T-helper 1 cell treated with Interleukin-12 subunit alpha and Interleukin-12 subunit beta and Interleukin-4 antibody, amounts not matched to agents 30 ng/mL and 1 ng/mL, for 36 hours (primary cell): Measurements from ENCODE around the gene B3GLCT. TPM values are rescaled to one million over a fixed set of nuclear protein-coding genes. Genes with fewer than 3 reads are reported as not detected.

Experiments used
- intact Hi-C: fragments of 100-400 bp; cut with micrococcal nuclease; formaldehyde crosslinking; loops from one replicate; pipeline ENCODE4 v1.15.1; 2024
- total RNA-seq: library from RNA; stranded (reverse); gene quantifications from 2 replicates; pipeline ENCODE4 v1.2.3, GENCODE V29; 2022

Gene B3GLCT
- total RNA-seq, 1 donor from 2014 or later = 4.8 TPM

GRCh38 chr13:31267126-31267784 is 67.5 kb downstream of the B3GLCT start:
- intact Hi-C loops = no loop called here

GRCh38 chr13:31274390-31274789 is 74.6 kb downstream of the B3GLCT start:
- intact Hi-C loops = no loop called here

GRCh38 chr13:31276421-31276820 is 76.6 kb downstream of the B3GLCT start:
- intact Hi-C loops = no loop called here

GRCh38 chr13:31278869-31279268 is 79.1 kb downstream of the B3GLCT start:
- intact Hi-C loops = no loop called here

- intact Hi-C loops = no loop called here
These were observed 83.1 kb downstream of the B3GLCT start for GRCh38 chr13:31282741-31283455.

- intact Hi-C loops = no loop called here
These were observed 87.2 kb downstream of the B3GLCT start for GRCh38 chr13:31286930-31287329.

GRCh38 chr13:31301119-31301518 is 101.3 kb downstream of the B3GLCT start:
- intact Hi-C loops = no loop called here

- intact Hi-C loops = no loop called here
These were observed 110.6 kb downstream of the B3GLCT start for GRCh38 chr13:31310356-31310755.

GRCh38 chr13:31310786-31311185 is 111.0 kb downstream of the B3GLCT start:
- intact Hi-C loops = no loop called here

- intact Hi-C loops = no loop called here
These were observed 112.1 kb downstream of the B3GLCT start for GRCh38 chr13:31311921-31312320.

GRCh38 chr13:31314961-31315360 is 115.2 kb downstream of the B3GLCT start:
- intact Hi-C loops = no loop called here

GRCh38 chr13:31320946-31321345 is 121.2 kb downstream of the B3GLCT start:
- intact Hi-C loops = no loop called here

GRCh38 chr13:31321457-31321856 is 121.7 kb downstream of the B3GLCT start:
- intact Hi-C loops = no loop called here

GRCh38 chr13:31322026-31322425 is 122.3 kb downstream of the B3GLCT start:
- intact Hi-C loops = no loop called here

GRCh38 chr13:31322702-31323405 is 123.1 kb downstream of the B3GLCT start:
- intact Hi-C loops = no loop called here

GRCh38 chr13:31327182-31327860 is 127.5 kb downstream of the B3GLCT start:
- intact Hi-C loops = no loop called here

- intact Hi-C loops = no loop called here
These were observed 128.9 kb downstream of the B3GLCT start for GRCh38 chr13:31328549-31329235.

- intact Hi-C loops = no loop called here
These were observed 130.5 kb downstream of the B3GLCT start for GRCh38 chr13:31330236-31330635.

GRCh38 chr13:31331068-31331467 is 131.3 kb downstream of the B3GLCT start:
- intact Hi-C loops = no loop called here

- intact Hi-C loops = no loop called here
These were observed 134.8 kb downstream of the B3GLCT start for GRCh38 chr13:31334547-31334946.

- intact Hi-C loops = no loop called here
These were observed 135.3 kb downstream of the B3GLCT start for GRCh38 chr13:31334994-31335557.
